GM18498 (cell line): Measurements from ENCODE around the gene KRTAP10-9.
"Not testable (repeated sequence)": the region's sequence is repeated elsewhere in the genome, so short reads cannot be mapped to it uniquely, and the experiment has no call there.

Experiments
- ATAC-seq: cut with Tn5 transposase; IDR thresholded peaks from one replicate; pipeline ENCODE4 v1.9.1; 2021; ENCODE audit warnings: mild to moderate bottlenecking, moderate library complexity; ENCODE audit not compliant: unreplicated experiment

KRTAP10-9 gene

GRCh38 chr21:44626673-44627143 lies at the start of gene KRTAP10-9:
TSS of gene KRTAP10-9 (plus strand) at chr21:44627093. CDS start at chr21:44627172, 79 bp downstream.
- ATAC-seq: no peak

- ATAC-seq: no peak
These were observed 48.4 kb upstream of the KRTAP10-9 start for GRCh38 chr21:44578371-44579055.

- no peak for ATAC-seq
These were observed 47.6 kb upstream of the KRTAP10-9 start for GRCh38 chr21:44579056-44579832.

GRCh38 chr21:44579833-44580144 lies 47.1 kb upstream of the KRTAP10-9 start:
- no peak for ATAC-seq

- not testable (repeated sequence) for ATAC-seq
These were observed 46.6 kb upstream of the KRTAP10-9 start, which contains the start of gene KRTAP10-5 for GRCh38 chr21:44580231-44580821. TSS of gene KRTAP10-5 (minus strand) at chr21:44580604. CDS start at chr21:44580578, 26 bp downstream.

GRCh38 chr21:44581158-44581557 lies 45.7 kb upstream of the KRTAP10-9 start:
- no peak for ATAC-seq

GRCh38 chr21:44582055-44582454 lies 44.8 kb upstream of the KRTAP10-9 start:
- no peak for ATAC-seq

- ATAC-seq: no peak
These were observed 43.6 kb upstream of the KRTAP10-9 start for GRCh38 chr21:44583089-44583799.

GRCh38 chr21:44583800-44584147 lies 43.1 kb upstream of the KRTAP10-9 start:
- ATAC-seq: no peak

- ATAC-seq: no peak
These were observed 41.0 kb upstream of the KRTAP10-9 start for GRCh38 chr21:44585892-44586291.

GRCh38 chr21:44589094-44589493 lies 37.8 kb upstream of the KRTAP10-9 start:
- no peak for ATAC-seq

- ATAC-seq: no peak
These were observed 37.1 kb upstream of the KRTAP10-9 start for GRCh38 chr21:44589586-44590305.

GRCh38 chr21:44590311-44590721 lies 36.6 kb upstream of the KRTAP10-9 start:
- ATAC-seq: no peak

- ATAC-seq: not testable (repeated sequence)
These were observed 35.7 kb upstream of the KRTAP10-9 start for GRCh38 chr21:44590897-44591800.

GRCh38 chr21:44591801-44592130 lies 35.1 kb upstream of the KRTAP10-9 start:
- ATAC-seq: not testable (repeated sequence)

- ATAC-seq: no peak
These were observed 34.2 kb upstream of the KRTAP10-9 start, which contains the start of gene KRTAP10-6 for GRCh38 chr21:44592446-44593311. TSS of gene KRTAP10-6 (minus strand) at chr21:44592505. CDS start at chr21:44592484, 21 bp downstream.

- no peak for ATAC-seq
These were observed 33.1 kb upstream of the KRTAP10-9 start for GRCh38 chr21:44593598-44594405.
